BE2C (cell line): ENCODE measurements around the gene PTPRH.
"Not testable (repeated sequence)": the region's sequence is repeated elsewhere in the genome, so short reads cannot be mapped to it uniquely, and the experiment has no call there.

Experiments used
- DNase-seq: peaks from one replicate; pipeline ENCODE4 v3.0.0-alpha.2; 2020
- H3K27me3 ChIP-seq: fragments of 250-450 bp; sonication (Bioruptor Pico); 2 replicates; pipeline ENCODE4 v1.5.1; 2020; ENCODE audit warnings: mild to moderate bottlenecking
- H3K36me3 ChIP-seq: fragments of 250-450 bp; sonication (Bioruptor Pico); 2 replicates; pipeline ENCODE4 v1.5.1; 2020; ENCODE audit warnings: mild to moderate bottlenecking
- H3K4me1 ChIP-seq: fragments of 250-450 bp; sonication (Bioruptor Pico); 2 replicates; pipeline ENCODE4 v1.5.1; 2020
- H3K4me3 ChIP-seq: 2 replicates; pipeline ENCODE4 v1.5.1; 2011; ENCODE audit warnings: low read depth, low read length
- H3K9me3 ChIP-seq: fragments of 250-450 bp; sonication (Bioruptor Pico); 2 replicates; pipeline ENCODE4 v1.5.1; 2020
- TF ChIP-seq, protein P1 (sequence below): IDR thresholded peaks from 2 replicates; pipeline ENCODE4 v1.5.1; 2012; ENCODE audit warnings: mild to moderate bottlenecking, low read depth, low read length

The PTPRH gene

DNA sequence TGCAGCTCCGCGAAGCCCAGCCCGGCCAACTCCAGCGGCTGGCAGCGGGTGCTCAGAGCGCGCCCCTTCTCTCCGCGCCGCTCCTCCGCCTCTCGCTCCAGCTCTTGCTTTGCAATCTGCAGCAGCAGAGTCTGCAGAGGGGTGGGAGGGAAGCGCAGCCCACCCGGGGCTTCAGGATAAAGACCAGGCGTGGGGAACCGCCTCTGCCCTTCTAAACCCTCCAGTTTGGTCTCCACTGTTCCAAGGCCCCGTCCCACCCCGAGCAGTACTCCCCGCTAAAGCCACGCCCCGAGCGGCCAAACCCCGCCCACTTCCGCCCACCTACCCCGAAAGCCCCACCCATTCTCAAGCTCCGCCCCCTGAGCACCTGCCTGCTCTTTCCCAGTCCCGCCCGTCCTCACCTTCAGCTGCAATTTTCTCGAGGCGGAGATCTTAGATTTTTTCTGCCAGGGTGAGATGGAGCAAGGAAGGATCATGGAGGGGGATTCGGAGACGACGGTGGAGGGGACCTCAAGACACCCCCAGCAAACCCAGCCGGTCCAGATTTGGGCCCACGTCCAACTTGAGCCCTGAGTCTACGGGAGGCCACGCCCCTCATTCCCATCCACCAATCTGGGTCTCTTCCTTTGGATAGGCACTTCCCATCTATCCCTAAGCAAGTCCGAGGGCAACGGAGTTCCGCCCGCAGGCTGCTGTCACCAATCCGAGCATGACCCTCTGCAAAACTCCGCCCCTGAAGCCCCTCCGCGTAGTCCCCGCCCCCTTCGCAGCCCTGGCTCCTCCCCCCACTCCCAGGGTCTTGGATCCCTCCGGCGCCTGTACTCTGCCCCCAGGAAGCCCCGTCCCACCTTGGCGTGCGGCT is 52.9 kb downstream of the PTPRH start:
- Histone ChIP-seq H3K4me3 (peak overlapping the region; percentile 51), H3K27me3 (peaks cover 5% of the 10 kb centered on the region), H3K4me1 (no peaks in the 10 kb centered on the region; the same call in 1 of the 2 replicates), H3K9me3 (peaks cover 7% of the 10 kb centered on the region), H3K36me3 (no peaks in the 10 kb centered on the region)
- TF ChIP-seq, protein P1, sequence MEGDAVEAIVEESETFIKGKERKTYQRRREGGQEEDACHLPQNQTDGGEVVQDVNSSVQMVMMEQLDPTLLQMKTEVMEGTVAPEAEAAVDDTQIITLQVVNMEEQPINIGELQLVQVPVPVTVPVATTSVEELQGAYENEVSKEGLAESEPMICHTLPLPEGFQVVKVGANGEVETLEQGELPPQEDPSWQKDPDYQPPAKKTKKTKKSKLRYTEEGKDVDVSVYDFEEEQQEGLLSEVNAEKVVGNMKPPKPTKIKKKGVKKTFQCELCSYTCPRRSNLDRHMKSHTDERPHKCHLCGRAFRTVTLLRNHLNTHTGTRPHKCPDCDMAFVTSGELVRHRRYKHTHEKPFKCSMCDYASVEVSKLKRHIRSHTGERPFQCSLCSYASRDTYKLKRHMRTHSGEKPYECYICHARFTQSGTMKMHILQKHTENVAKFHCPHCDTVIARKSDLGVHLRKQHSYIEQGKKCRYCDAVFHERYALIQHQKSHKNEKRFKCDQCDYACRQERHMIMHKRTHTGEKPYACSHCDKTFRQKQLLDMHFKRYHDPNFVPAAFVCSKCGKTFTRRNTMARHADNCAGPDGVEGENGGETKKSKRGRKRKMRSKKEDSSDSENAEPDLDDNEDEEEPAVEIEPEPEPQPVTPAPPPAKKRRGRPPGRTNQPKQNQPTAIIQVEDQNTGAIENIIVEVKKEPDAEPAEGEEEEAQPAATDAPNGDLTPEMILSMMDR, result no peak
- peak; percentile 93 for DNase-seq

DNA sequence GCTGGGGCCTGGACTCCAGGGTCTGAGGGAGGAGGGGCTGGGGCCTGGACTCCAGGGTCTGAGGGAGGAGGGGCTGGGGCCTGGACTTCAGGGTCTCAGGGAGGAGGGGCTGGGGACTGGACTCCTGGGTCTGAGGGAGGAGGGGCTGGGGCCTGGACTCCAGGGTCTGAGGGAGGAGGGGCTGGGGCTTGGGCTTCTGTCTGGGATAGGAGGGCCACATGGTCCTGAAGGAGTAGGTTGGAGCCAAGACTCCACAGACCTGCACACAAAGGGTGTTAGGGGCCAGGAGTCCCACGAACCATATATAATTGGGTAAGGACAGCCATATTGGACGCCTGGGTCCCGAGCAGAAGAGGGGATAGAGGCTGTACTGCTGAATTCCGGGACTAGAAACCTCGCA is 53.5 kb downstream of the PTPRH start:
- H3K9me3 ChIP-seq, H3K4me1 ChIP-seq, DNase-seq, H3K27me3 ChIP-seq, H3K36me3 ChIP-seq: not testable (repeated sequence)
- H3K4me3 ChIP-seq, result peak overlapping the region; percentile 51

DNA sequence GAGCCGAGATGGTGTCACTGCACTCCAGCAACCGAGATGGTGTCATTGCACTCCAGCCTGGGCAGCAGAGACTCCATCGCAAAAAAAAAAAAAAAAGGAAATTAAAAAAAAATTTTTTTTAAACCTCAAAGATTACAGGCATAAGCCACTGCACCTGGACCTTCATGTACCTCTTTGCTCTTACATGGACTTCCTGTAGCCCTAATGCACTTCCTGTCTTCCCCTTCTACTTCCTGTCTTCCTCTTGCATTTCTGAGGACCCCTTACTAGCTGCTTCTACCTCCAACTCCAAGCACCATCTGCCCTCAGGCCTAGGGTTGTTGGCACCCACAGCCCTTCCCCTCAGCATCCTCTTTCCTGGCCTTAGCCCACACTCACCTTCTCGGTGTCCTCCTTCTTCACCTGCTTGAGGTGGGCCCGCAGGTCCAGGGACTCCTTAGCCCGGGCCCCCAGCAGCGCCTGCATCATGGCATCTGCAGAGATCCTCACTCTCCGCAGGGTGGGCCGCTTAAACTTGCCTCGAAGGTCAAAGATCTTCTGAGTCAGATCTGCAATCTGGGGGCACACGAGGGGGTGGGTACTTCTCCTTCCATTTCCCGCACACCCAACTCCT is 55.5 kb downstream of the PTPRH start:
- peaks cover 7% of the 10 kb centered on the region for H3K9me3 ChIP-seq
- no peaks in the 10 kb centered on the region; the same call in 1 of the 2 replicates for H3K4me1 ChIP-seq
- TF ChIP-seq, protein P1, result no peak
- peaks cover 13% of the 10 kb centered on the region for H3K27me3 ChIP-seq
- DNase-seq, result no peak
- no peaks in the 10 kb centered on the region for H3K36me3 ChIP-seq
- H3K4me3 ChIP-seq, result no peak overlapping the region

DNA sequence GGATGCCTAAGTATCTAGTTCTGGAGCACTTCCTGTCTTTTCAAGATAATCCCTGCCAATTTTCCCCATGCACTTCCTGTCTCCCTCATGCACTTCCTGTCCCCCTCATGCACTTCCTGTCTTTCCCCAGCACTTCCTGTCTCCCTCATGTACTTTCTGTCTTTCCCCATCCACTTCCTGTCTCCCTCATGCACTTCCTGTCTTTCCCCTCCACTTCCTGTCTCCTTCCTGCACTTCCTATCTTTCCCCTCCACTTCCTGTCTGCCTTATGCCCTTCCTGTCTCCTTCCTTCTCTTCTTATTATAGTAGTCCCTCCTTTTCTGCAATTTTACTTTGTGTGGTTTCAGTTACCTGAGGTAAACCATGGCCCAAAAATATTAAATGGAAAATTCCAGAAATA is 57.3 kb downstream of the PTPRH start:
- DNase-seq, result no peak
- no peak overlapping the region for H3K4me3 ChIP-seq
- no peaks in the 10 kb centered on the region; the same call in 1 of the 2 replicates for H3K4me1 ChIP-seq
- peaks cover 20% of the 10 kb centered on the region for H3K27me3 ChIP-seq
- TF ChIP-seq, protein P1, result no peak
- H3K36me3 ChIP-seq, result no peaks in the 10 kb centered on the region
- peaks cover 7% of the 10 kb centered on the region for H3K9me3 ChIP-seq

DNA sequence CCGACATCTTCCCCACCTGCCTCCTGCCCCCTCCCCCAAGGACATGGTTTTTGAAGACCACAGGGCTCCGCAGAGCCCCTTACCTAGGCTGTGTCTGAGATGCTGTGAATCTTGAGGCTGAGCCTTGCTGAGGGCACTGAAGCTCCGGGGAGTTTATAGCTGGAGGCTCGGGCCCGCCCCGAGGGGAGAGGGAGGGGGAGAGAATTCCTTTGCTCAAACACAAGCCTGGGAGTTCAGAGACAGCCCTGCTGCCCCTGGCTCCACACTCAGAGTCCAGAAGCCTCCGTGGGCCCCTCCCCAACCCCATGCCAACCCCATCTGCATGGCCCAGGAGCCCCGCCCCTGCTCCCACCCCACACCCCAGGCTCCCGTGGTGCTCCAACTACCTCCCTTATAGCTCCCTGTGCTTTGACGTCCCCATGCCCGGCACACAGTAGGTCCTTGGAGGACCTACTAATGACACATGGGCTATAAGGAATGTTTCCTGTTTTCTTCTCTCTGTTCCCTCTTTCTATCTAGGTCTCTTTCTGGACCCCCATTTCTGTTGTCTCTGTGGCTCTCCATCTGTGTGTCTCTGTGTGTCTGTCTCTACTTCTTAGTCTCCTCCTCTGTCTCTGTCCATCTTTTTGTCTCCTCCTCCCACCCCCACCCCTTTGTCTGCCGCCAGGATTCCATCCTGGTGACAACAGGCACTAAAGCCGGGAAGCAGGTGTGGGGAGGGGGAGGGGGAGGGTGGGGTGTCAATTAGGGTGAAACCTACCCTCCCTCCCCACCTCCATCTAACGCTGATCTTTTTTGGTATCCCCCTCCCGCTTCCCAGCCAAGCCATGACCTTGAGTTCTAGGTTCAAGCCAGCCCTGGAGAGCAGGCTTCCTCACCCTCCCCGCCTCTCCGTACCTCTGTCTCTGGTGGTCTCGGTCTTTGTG is 60.0 kb downstream of the PTPRH start, which contains the start of gene TNNT1:
Gene TNNT1 (minus strand): TSS at position 129 of the 926 bp plus-strand sequence. CDS start 2,049 bp downstream, outside the sequence.
- no peaks in the 10 kb centered on the region for H3K36me3 ChIP-seq
- TF ChIP-seq, protein P1, result no peak
- peaks cover 38% of the 10 kb centered on the region for H3K27me3 ChIP-seq
- H3K9me3 ChIP-seq, result peaks cover 7% of the 10 kb centered on the region
- no peaks in the 10 kb centered on the region; the same call in 1 of the 2 replicates for H3K4me1 ChIP-seq
- no peak within 1 kb of the TSS for H3K4me3 ChIP-seq
- no peak for DNase-seq

DNA sequence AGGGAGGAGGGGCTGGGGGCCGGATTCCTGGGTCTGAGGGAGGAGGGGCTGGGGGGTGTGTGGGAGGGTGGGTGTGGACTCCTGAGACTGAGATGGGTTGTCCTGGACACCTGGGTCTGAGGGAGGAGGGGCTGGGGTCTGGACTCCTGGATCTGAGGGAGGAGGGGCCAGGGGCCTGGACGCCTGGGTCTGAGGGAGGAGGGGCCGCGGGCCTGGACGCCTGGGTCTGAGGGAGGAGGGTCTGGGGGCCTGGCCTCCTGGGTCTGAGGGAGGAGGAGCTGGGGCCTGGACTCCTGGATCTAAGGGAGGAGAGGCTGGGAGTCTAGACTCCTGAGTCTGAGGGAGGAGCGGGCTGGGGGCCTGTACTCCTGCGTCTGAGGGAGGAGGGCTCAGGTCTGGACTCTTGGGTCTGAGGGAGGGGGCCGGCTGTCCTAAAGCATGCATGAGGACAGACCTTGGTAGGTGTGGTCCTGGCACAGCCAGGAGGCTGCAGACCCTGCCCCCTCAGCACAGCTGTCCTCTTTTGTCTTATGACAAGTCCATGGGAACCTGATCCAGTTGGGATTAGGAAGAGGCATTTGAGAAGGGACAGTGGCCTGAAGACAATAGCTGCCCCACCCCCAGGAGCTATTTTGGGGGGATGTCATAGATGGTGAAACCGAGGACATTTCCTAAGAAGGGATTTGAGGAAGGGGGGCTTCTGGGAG is 61.6 kb downstream of the PTPRH start:
- no peaks in the 10 kb centered on the region; the same call in 1 of the 2 replicates for H3K4me1 ChIP-seq
- no peak overlapping the region for H3K4me3 ChIP-seq
- H3K9me3 ChIP-seq, result peaks cover 7% of the 10 kb centered on the region
- no peaks in the 10 kb centered on the region for H3K36me3 ChIP-seq
- peaks cover 53% of the 10 kb centered on the region for H3K27me3 ChIP-seq
- DNase-seq, result no peak
- TF ChIP-seq, protein P1, result no peak
